Dedifferentiated amniotic fluid mesenchymal stem cell (primary cell): ENCODE data around the gene ERFL.

ENCODE experiments used
- DNase-seq: peaks from one replicate; pipeline ENCODE4 v3.0.0-alpha.2; 2016; ENCODE audit errors: extremely low spot score

The ERFL gene

GRCh38 chr19:41928221-41928683 lies at the start of gene ERFL:
TSS of gene ERFL (minus strand) at chr19:41928449. CDS start at chr19:41912919, 15,530 bp downstream.
- no peak for DNase-seq

DNA sequence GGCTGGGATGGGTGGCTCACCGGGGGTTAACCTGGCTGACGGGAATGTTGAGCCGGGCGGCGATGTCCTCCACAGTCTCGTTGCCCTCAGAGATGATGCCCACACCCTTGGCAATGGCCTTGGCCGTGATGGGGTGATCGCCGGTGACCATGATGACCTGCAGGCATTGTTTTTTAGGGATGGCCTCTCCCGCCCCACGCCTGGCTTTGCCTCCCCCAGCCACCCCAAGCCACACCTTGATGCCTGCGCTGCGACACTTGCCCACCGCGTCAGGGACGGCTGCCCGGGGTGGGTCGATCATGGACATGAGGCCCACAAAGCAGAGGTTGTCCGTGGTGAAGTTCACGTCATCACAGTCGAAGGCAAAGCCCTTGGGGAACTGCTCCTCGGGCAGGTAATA lies 49.7 kb upstream of the ERFL start:
- no peak for DNase-seq

DNA sequence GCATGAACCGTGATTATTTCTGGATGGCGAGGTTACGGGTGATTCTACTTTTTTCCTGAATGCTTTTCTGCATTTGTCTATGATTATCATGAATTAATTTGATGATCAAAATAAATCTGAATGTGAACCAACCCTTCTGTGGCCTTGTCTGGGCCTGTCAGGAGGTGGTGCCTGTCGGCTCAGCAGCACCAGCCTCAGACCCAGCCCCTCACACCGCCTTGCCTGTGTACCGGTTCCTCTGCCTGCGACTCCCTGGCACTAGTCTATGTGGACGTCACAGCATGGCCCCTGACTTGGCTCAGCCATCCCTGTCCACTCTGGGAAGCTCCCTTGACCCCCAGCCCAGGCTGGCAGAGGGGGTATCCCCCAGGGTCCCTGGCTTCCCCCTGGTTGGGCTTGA lies 46.4 kb upstream of the ERFL start:
- no peak for DNase-seq

DNA sequence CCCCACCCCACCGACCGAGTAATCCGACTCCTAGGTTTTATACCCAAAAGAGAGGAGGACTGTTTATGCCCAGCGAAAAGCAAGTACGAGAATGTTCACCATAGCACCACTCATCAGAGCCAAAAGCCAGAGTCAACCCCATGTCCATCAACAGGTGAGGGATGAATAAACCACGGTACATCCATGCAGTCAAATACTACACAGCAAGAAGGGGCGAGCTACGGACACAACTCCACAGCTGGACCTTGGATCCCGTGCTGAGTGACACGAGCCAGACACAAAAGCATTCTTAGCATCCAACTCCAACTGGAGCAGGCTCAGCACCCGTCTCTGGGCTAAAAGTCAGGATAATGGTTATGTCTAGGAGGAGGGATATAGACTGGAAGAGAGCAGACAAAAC lies 43.1 kb upstream of the ERFL start:
- no peak for DNase-seq

DNA sequence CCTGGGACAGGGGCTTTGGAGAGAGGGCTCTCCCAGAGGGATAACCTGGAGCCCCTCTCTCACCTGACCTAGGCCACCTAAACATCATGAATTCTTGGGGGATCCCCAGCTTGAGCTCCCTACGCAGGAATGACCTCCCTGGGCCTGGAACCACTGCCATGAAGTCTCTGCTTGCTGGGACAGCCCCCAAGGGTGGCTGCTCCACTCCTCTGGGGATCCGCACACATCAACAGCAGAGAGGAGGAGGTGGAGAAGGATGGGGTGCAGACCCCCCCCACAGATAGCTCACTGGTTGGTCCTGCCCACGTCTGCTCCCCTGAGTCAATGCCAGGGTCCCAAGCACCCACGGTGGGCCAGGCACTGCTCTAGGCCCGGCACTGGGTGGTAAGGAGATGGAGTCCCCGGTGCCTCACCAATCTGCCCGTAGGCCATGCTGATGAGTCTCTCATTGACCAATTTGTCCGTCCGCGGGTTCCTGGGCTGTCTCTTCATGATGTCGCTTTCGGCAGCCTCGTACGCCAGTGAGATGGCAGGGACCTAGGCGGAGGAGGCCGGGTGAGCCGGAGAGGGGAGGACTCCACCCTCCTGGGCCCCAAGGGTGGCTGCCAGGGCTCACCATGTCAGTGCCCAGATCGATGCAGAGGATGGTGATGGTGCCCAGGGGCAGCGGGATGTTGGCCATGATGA lies 41.7 kb upstream of the ERFL start:
- DNase-seq, result no peak

DNA sequence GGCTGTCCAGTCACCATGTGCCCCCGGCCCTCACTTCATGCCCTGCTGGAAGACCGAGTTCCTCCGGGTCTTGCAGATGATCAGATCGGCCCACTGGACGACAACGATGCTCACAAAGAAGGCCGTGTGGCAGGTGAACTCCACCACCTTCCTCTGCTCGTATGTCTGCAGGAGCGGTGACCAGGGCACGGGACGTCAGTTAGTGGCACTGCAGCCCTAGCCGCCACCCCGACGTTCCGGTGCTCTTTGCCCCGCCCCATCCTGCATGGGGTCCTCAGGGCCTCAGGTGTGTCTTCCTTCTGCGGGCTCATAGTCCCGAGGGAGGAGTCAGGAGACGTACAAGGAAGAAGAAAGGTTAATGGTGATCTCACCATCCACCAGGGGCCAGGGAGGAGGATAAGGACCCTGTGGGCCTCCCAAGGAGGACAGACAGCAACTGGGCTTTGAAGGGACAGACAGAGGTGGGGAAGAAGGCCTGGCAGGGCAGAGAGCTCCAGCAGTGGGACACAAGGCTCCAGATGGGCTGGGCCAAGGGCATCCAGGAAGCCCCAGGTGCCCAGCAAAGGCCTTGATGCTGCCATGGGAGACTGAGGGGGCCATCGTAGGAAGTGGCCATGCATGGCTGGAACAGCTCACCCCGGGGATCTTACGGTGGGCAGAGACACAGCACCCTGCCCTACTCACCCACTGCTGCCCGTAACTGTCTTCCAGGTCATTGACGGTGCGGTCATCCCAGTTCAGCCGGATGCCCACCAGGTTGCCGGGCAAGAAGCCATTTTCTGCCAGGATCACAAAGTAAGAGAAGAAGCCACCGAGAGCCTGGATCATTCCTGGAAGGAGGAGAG lies 40.7 kb upstream of the ERFL start:
- DNase-seq, result no peak

DNA sequence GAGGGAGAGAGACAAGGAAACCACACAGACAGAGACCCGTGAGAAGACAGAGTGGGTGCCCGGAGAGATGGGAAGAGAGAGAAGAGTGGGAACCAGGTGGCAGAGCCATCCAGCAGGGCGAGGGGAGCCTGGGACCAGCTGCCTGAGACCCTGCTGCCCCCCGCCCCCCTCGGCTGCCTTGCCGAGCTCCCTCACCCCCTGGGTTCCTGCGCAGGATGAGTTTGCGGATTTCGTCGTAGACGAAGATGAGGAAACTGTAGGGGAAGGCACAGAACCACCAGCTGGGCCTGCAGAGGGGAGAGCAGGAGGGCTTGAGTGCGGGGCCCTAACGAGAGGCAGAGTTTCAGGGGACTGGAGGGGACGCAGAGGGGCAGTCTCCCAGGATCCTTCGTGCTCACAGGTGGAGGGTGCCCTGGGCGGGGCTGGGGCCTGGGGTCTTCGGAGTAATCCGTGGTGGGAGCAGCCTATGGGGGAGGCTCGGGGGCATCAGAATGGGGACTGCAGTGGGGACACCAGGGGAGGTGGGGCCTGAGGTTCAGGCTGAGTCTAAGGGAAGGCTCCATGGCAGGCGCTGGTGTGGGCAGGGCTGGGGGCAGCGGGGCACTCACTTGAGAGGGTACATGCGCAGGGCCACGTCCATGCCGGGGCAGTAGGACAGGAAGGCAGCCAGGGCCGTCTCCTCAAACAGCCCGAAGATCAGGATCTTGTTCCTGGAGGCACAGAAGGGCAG lies 39.0 kb upstream of the ERFL start:
- no peak for DNase-seq

DNA sequence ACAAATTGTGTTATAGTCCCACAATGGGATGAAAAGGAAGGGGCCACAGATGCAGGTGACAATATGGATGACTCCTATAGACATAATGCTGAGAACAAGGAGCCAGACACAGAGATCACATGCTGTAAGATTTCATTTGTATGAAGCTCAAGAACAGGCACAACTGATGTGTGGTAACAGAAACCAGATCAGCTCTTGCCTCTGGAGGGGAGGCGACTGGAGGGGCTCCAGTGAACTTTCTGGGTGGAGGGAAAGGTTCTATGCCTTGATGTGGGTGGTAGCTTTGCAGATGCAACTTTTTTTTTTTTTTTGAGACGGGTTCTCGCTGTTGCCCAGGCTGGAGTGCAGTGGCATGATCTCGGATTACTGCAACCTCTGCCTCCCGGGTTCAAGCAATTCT lies 36.9 kb upstream of the ERFL start:
- DNase-seq, result no peak

DNA sequence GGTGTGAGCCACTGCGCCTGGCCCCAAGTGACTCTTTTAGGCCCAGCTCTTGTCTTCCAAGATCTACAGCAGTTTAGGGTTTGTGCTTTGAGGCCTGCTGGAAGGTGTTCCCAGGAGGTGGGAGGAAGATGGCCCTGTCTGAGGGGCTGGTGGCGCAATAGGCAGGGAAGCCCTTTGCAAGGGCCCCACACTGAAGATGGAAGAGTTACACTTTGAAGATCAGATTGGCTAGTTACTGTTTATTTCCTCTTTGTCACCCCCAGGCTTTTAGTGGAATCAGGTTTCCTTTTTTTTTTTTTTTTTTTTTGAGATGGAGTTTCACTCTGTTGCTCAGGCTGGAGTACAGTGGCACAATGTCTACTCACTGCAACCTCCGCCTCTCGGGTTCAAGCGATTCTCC lies 32.7 kb upstream of the ERFL start:
- DNase-seq, result no peak

DNA sequence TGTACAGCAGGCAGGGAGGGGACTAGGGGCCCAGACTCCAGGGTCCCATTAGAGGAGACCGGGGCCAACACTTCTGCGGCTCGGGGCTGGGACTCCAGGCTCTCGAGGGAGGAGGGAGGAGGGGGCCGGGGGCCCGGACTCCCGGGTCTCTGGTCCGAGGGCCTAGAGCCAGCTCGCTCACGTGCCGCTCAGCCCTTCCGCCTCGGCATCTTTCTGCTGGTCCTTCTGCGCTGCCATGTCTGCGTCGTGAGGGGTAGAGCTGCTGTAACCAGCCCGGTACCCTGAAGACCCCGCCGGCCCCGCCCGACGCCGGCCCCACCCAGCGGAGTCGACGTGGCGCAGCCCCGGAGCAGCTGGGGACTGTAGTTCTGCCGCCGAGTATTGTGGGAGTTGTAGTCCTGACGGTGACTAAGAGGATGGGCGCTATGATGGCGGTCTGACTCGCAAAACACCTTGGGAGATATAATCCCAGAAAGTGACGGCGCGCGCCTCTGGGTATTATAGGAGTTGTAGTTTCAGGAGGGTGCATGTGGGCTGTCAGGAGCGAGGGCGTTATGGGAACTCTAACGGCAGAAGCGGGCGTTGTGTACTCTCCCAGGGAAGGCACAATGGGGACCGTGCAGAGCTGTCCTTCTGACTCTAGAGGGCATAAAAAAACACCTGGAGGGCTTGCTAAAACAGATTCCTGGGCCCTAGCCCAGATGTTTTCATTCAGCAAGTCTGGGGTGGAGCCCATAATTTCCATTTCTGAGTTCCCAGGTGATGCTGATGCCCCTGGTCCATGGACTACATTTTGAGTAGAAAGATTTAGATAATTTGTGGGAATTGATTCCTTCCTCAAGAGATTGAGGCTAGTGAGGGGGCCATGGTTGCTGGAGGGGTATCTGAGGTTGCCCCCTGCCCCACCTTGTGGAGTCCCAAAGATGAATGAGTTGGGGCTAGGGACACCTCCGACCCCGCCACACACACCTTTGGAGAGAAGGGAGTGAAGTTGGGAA lies 31.1 kb upstream of the ERFL start, which contains the start of gene RABAC1:
Gene RABAC1 (minus strand): TSS at position 266 of the 998 bp plus-strand sequence. CDS start 29 bp downstream, at position 237.
- DNase-seq, result peak; percentile 93

DNA sequence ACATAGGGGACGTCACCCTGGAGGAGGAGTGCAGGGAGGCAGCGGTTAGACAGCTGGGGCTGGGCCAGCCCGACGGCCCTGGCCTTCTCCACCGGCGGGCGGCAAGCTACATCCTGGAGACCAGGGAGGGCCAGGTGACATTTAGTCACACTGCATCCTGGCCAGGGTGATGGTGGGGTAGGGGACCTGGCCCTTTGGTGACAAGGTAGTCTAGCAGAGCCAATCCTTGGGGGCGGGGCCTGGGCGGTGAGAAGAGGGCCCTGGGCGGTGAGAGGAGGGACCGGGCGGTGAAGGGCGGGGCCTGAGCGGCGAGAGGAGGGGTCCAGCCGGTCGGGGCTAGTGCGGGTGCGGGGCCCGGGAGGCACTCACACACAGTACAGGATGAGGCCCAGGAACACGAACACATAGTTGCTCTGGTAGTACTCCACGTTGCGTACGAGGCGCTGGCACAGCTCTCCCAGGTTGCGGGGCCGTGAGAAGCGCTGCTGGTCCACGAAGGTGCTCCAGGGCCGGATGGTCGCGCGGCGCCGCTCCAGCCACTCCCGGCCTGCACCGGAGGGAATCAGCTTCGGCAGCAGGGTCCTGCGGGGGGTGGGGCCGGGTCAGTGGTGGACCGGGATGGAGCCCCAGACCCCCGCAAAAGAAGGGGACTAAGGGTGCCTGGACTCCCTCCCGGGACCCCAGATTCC lies 30.3 kb upstream of the ERFL start:
- DNase-seq, result peak; percentile 48

DNA sequence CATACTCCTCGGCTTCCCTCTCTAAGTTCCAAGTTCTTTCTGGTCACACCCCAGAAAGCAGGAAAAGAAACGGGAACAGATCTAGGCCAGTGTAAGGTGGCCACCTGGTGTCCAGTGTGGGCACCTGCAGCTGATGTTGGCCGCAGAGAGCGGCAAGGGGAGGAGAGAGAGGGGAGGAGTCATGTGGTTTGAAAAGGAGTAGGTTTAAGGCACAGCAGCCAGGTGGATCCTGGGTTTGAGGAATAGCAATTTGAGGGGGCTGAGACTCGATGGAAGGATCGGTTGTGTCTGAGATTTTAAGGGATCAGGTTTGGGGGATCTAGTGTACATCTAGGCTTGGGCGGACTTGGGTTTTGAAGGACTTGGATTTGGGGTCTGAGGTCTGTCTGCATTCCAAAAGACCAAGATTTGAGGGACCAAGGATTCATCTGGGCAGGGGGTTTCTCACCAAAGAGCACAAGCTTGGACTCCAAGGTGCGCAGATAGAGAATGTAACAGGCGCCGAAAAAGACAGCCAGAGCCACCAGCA lies 29.7 kb upstream of the ERFL start:
- peak; percentile 68 for DNase-seq

- DNase-seq, result no peak
These were observed 29.1 kb upstream of the ERFL start for GRCh38 chr19:41957161-41957837.

- no peak for DNase-seq
These were observed 28.4 kb upstream of the ERFL start for GRCh38 chr19:41956621-41957020.

DNA sequence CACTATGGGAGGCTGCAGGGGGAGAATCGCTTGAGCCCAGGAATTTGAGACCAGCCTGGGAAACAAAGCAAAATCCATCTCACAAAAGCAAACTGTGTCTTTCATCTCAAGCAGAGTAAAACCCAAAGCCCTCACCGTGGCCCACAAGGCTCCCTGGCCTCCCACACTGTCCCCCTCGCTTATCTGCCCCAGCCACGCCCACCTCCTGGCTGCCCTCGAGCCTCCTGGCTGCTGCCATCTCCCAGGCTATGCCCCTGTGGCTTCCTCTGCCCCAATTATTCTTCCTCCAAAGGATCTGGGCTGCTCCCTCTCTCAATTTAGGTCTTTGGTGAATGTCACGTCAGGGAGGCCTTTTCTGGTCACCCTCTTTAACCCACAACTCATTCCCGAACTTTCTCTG lies 27.3 kb upstream of the ERFL start:
- no peak for DNase-seq

DNA sequence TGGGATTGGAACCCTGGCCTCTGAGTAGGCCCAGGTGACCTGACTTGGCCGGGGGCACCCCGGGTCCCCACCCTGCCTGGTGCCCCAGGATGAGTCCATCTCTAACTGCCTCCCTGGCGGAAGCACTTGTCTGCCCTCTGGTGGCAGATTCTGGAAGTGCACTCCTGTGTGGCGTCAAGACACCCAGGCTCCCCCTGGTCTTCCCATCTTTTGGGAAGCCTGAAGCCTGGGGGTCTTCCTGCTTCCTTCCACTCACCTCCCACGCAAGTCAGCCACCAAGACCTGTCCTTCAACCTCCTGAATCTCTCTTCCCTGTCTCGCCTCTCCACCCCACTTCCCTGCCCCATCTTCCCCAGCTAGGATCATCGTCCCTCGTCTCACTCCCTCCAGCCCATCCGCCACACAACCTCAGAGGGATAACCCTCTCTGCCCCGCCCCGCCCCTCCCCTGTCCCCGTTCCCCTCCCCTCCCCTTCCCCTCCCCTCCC lies 23.5 kb upstream of the ERFL start:
- DNase-seq, result peak; percentile 67

- DNase-seq, result no peak
These were observed 18.8 kb upstream of the ERFL start for GRCh38 chr19:41947091-41947490.

DNA sequence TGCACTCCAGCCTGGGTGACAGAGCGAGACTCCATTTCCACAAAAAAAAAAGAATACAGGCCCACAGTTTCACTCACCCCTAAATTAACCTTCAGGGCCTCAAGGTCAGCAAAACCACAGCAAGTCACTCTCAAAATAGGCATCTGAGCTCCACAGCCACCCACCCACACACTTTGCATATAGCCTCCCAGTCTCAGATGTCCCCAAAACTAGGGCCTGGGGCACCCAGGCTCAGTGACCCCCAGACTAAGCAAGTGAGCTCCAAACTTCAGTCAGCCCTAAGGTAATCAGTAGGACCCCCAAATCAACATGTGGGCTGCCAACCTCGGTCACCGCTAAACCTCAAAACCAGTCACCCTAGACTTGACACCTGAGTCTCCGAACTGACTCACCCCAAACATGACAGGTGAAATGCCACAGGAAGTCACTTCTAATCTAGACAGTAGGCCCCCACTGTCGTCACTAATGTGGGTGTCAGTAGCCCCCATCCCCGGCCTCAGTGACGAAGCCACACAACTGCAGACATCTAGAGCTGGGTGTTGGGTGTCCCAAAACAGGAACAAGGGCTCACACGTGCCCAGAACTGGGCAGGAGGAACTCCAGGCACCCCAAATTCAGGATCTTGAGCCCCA lies 17.0 kb upstream of the ERFL start:
- no peak for DNase-seq

- no peak for DNase-seq
These were observed 16.1 kb upstream of the ERFL start for GRCh38 chr19:41944336-41944735.
